Peyer's patch (tissue), 4 donors: ENCODE measurements around the gene MEFV. TPM values are rescaled to one million over a fixed set of nuclear protein-coding genes. Genes with fewer than 3 reads are reported as not detected.
A peak's percentile ranks its signal among the peaks of the same experiment; 100 is the strongest.

Experiments
- DNase-seq, 3 donors: peaks; one replicate each; pipeline ENCODE4 v3.0.0-alpha.2; 2017 to 2019
- H3K27ac ChIP-seq, 4 donors: fragments of 200-600 bp; sonication (generic); one replicate each; pipeline ENCODE4 v1.5.1; 2016 to 2019
- H3K27me3 ChIP-seq, 2 donors: fragments of 200-600 bp; sonication (generic); one replicate each; pipeline ENCODE4 v1.5.1; 2019
- H3K36me3 ChIP-seq, 3 donors: fragments of 200-600 bp; sonication (generic); one replicate each; pipeline ENCODE4 v1.5.1; 2016 to 2019
- H3K4me1 ChIP-seq, 4 donors: fragments of 200-600 bp; sonication (generic); one replicate each; pipeline ENCODE4 v1.5.1; 2016 to 2019
- H3K4me3 ChIP-seq, 4 donors: fragments of 200-600 bp; sonication (generic); 1 replicate in 3 of 4; 2 replicates in 1 of 4; pipeline ENCODE4 v1.5.1; 2016 to 2019; ENCODE audit warnings: mild to moderate bottlenecking in 1 of 4
- H3K9me3 ChIP-seq, 4 donors: fragments of 200-600 bp; sonication (generic); one replicate each; pipeline ENCODE4 v1.5.1; 2016 to 2019; ENCODE audit warnings: mild to moderate bottlenecking in 1 of 4
- CTCF ChIP-seq, 6 experiments: fragments of 450-650 bp in 4 of 6; fragments of 200-600 bp in 2 of 6; sonication (generic) in 1 of 6; IDR thresholded peaks; one replicate each; pipeline ENCODE4 v1.5.1; 2017 to 2019; ENCODE audit warnings: antibody characterized with exemption in 6 of 6, mild to moderate bottlenecking in 3 of 6, moderate library complexity in 1 of 6
- POLR2A ChIP-seq, 2 donors: fragments of 450-650 bp; IDR thresholded peaks; one replicate each; pipeline ENCODE4 v1.5.1; 2017; ENCODE audit warnings: antibody characterized with exemption in 2 of 2, mild to moderate bottlenecking in 2 of 2, moderate library complexity in 2 of 2
- total RNA-seq, 4 donors: library from RNA; depleted of rRNA; stranded (reverse); fragments of >200 nt; gene quantifications; one replicate each; pipeline ENCODE4 v1.1.0, GENCODE V29; 2016

MEFV gene
- 1 to 10 TPM; 1.2 to 6.6 (median 2.2) TPM for total RNA-seq

- no peaks in the 10 kb centered on the region for H3K27me3 ChIP-seq
- no peaks in the 10 kb centered on the region for H3K36me3 ChIP-seq
- H3K27ac ChIP-seq, result no peak within 1 kb of the TSS
- no peak for DNase-seq
- no peaks in the 10 kb centered on the region for H3K4me1 ChIP-seq
- peak within 1 kb of the TSS in 1 of 4 donors; percentile 24 for H3K4me3 ChIP-seq
- no peaks in the 10 kb centered on the region for H3K9me3 ChIP-seq
- no peak for TF ChIP-seq CTCF (IDR thresholded peaks at IDR 0.05)
- TF ChIP-seq POLR2A (IDR thresholded peaks at IDR 0.05), result no peak
Observed at GRCh38 chr16:3256146-3256865, at the start of gene MEFV. MEFV (minus strand) TSS chr16:3256633; CDS start chr16:3256587, 46 bp downstream.

- Histone ChIP-seq H3K4me3 (peak overlapping the region; percentile 64 to 84 (median 81)), H3K4me1 (peaks cover 0 to 9% (median 0%) of the 10 kb centered on the region in 4 donors), H3K9me3 (peaks cover 0 to 50% (median 4%) of the 10 kb centered on the region in 4 donors), H3K36me3 (peaks cover 0 to 34% (median 0%) of the 10 kb centered on the region in 3 donors), H3K27ac (peak overlapping the region; percentile 87 to 92 (median 90)), H3K27me3 (no peaks in the 10 kb centered on the region)
- no peak for DNase-seq
- TF ChIP-seq CTCF (IDR thresholded peaks at IDR 0.05) (no peak), POLR2A (IDR thresholded peaks at IDR 0.05) (no peak)
Observed at GRCh38 chr16:3306078-3306477, 49.6 kb upstream of the MEFV start.

GRCh38 chr16:3305109-3306068 lies 49.0 kb upstream of the MEFV start, which contains the start of the genes TIGD7 and ZNF75A:
TIGD7 (minus strand) TSS chr16:3305430; CDS start chr16:3300614, 4,816 bp downstream.
ZNF75A (plus strand) TSS chr16:3305497; CDS start chr16:3308429, 2,932 bp downstream.
- Histone ChIP-seq H3K27ac (peak within 1 kb of the TSS; percentile 87 to 92 (median 90)), H3K4me1 (peaks cover 0 to 9% (median 0%) of the 10 kb centered on the region in 4 donors), H3K4me3 (peak within 1 kb of the TSS; percentile 64 to 84 (median 81)), H3K36me3 (peaks cover 0 to 39% (median 0%) of the 10 kb centered on the region in 3 donors), H3K27me3 (no peaks in the 10 kb centered on the region), H3K9me3 (peaks cover 0 to 57% (median 2%) of the 10 kb centered on the region in 4 donors)
- peak; percentile 81 to 82 for TF ChIP-seq POLR2A (IDR thresholded peaks at IDR 0.05)
- TF ChIP-seq CTCF (IDR thresholded peaks at IDR 0.05), result peak in 3 of 6 experiments; percentile 28 to 41 (median 40)
- peak; percentile 78 to 93 (median 92) for DNase-seq

GRCh38 chr16:3304370-3304769 lies 47.9 kb upstream of the MEFV start:
- peaks cover 0 to 42% (median 0%) of the 10 kb centered on the region in 3 donors for H3K36me3 ChIP-seq
- DNase-seq, result no peak
- H3K9me3 ChIP-seq, result peaks cover 0 to 67% (median 4%) of the 10 kb centered on the region in 4 donors
- H3K4me1 ChIP-seq, result peaks cover 0 to 9% (median 0%) of the 10 kb centered on the region in 4 donors
- no peaks in the 10 kb centered on the region for H3K27me3 ChIP-seq
- TF ChIP-seq CTCF (IDR thresholded peaks at IDR 0.05), result no peak
- no peak for TF ChIP-seq POLR2A (IDR thresholded peaks at IDR 0.05)
- no peak overlapping the region for H3K27ac ChIP-seq
- H3K4me3 ChIP-seq, result peak overlapping the region; percentile 64 to 84 (median 81)

GRCh38 chr16:3295783-3296182 lies 39.4 kb upstream of the MEFV start:
- no peak for TF ChIP-seq CTCF (IDR thresholded peaks at IDR 0.05)
- no peak for TF ChIP-seq POLR2A (IDR thresholded peaks at IDR 0.05)
- Histone ChIP-seq H3K4me1 (no peaks in the 10 kb centered on the region), H3K27ac (no peak overlapping the region), H3K9me3 (peaks cover 0 to 58% (median 10%) of the 10 kb centered on the region in 4 donors), H3K36me3 (peaks cover 0 to 46% (median under 1%) of the 10 kb centered on the region in 3 donors), H3K27me3 (no peaks in the 10 kb centered on the region), H3K4me3 (no peak overlapping the region)
- DNase-seq, result no peak
